GM19395 (cell line): ENCODE data around the gene CLEC4F.

Source experiments
- ATAC-seq: cut with Tn5 transposase; IDR thresholded peaks from one replicate; pipeline ENCODE4 v1.9.1; 2021; ENCODE audit warnings: mild to moderate bottlenecking, moderate library complexity; ENCODE audit not compliant: unreplicated experiment

The CLEC4F gene

GRCh38 chr2:70820499-70820898, at the start of gene CLEC4F:
TSS of gene CLEC4F (minus strand) at chr2:70820599. CDS start at chr2:70820523, 76 bp downstream.
- no peak for ATAC-seq

- ATAC-seq = no peak
These were observed 48.6 kb upstream of the CLEC4F start for GRCh38 chr2:70868970-70869369.

GRCh38 chr2:70861777-70862625, 41.6 kb upstream of the CLEC4F start:
- ATAC-seq = no peak

- ATAC-seq = no peak
These were observed 35.3 kb upstream of the CLEC4F start for GRCh38 chr2:70855667-70856066.

GRCh38 chr2:70854411-70854810, 34.0 kb upstream of the CLEC4F start:
- no peak for ATAC-seq

- no peak for ATAC-seq
These were observed 32.4 kb upstream of the CLEC4F start for GRCh38 chr2:70852824-70853223.

GRCh38 chr2:70851704-70852103, 31.3 kb upstream of the CLEC4F start:
- ATAC-seq = peak; percentile 69

GRCh38 chr2:70850925-70851324, 30.5 kb upstream of the CLEC4F start:
- no peak for ATAC-seq

GRCh38 chr2:70842401-70842800, 22.0 kb upstream of the CLEC4F start:
- ATAC-seq = no peak

- no peak for ATAC-seq
These were observed 17.9 kb upstream of the CLEC4F start for GRCh38 chr2:70837980-70838925.

- ATAC-seq = no peak
These were observed 15.2 kb upstream of the CLEC4F start, which contains the start of gene CD207 for GRCh38 chr2:70835643-70836042. TSS of gene CD207 (minus strand) at chr2:70835816. CDS start at chr2:70835776, 40 bp downstream.

GRCh38 chr2:70834881-70835280, 14.5 kb upstream of the CLEC4F start:
- no peak for ATAC-seq

- no peak for ATAC-seq
These were observed 13.7 kb upstream of the CLEC4F start for GRCh38 chr2:70834106-70834505.

- ATAC-seq = no peak
These were observed 12.8 kb upstream of the CLEC4F start for GRCh38 chr2:70833246-70833645.

GRCh38 chr2:70832386-70832785, 12.0 kb upstream of the CLEC4F start:
- no peak for ATAC-seq

- no peak for ATAC-seq
These were observed 11.5 kb upstream of the CLEC4F start for GRCh38 chr2:70831861-70832260.

GRCh38 chr2:70830366-70830765, 10.0 kb upstream of the CLEC4F start:
- no peak for ATAC-seq

- no peak for ATAC-seq
These were observed 9.5 kb upstream of the CLEC4F start for GRCh38 chr2:70829916-70830315.

GRCh38 chr2:70828914-70829824, 8.8 kb upstream of the CLEC4F start:
- ATAC-seq = no peak

GRCh38 chr2:70828115-70828514, 7.7 kb upstream of the CLEC4F start:
- ATAC-seq = no peak

- ATAC-seq = no peak
These were observed 7.0 kb upstream of the CLEC4F start for GRCh38 chr2:70827388-70827787.
